Stimulated activated CD4-positive, alpha-beta T cell treated with anti-CD3 and anti-CD28 coated beads, Interleukin-2, amount 100 ng/mL, for 48 hours (primary cell): Measurements from ENCODE around the gene ZNF627.
"Not testable (repeated sequence)": the region's sequence is repeated elsewhere in the genome, so short reads cannot be mapped to it uniquely, and the experiment has no call there.

ENCODE experiments used
- DNase-seq, 2 donors: peaks; one replicate each; pipeline ENCODE4 v3.0.0-alpha.2; 2020

The ZNF627 gene

GRCh38 chr19:11597202-11598102, at the start of gene ZNF627:
Gene ZNF627, plus strand, starts transcription at chr19:11597483. Its CDS starts 145 bp downstream, at chr19:11597628.
- DNase-seq: peak; percentile 94 to 95

GRCh38 chr19:11547929-11548700, 49.2 kb upstream of the ZNF627 start:
- no peak for DNase-seq

- DNase-seq: no peak
Observed at GRCh38 chr19:11549386-11549953, 47.8 kb upstream of the ZNF627 start.

GRCh38 chr19:11550265-11550664, 47.0 kb upstream of the ZNF627 start:
- DNase-seq: no peak

- DNase-seq: no peak
Observed at GRCh38 chr19:11551603-11552235, 45.6 kb upstream of the ZNF627 start.

GRCh38 chr19:11552666-11553372, 44.5 kb upstream of the ZNF627 start:
- no peak for DNase-seq

GRCh38 chr19:11554160-11554559, 43.1 kb upstream of the ZNF627 start:
- no peak for DNase-seq

GRCh38 chr19:11555246-11555645, 42.0 kb upstream of the ZNF627 start:
- no peak for DNase-seq

GRCh38 chr19:11556634-11557420, 40.5 kb upstream of the ZNF627 start:
- DNase-seq: no peak

GRCh38 chr19:11558881-11559828, 38.1 kb upstream of the ZNF627 start, which contains the start of gene ELOF1:
Gene ELOF1, minus strand, starts transcription at chr19:11559230. Its CDS starts 4,883 bp downstream, at chr19:11554347.
- DNase-seq: peak; percentile 94

- peak; percentile 51 to 52 for DNase-seq
Observed at GRCh38 chr19:11560404-11561051, 36.8 kb upstream of the ZNF627 start.

GRCh38 chr19:11563532-11563931, 33.8 kb upstream of the ZNF627 start:
- no peak for DNase-seq

- DNase-seq: not testable (repeated sequence)
Observed at GRCh38 chr19:11564082-11564807, 33.0 kb upstream of the ZNF627 start.

GRCh38 chr19:11565649-11565980, 31.7 kb upstream of the ZNF627 start:
- not testable (repeated sequence) for DNase-seq

- no peak for DNase-seq
Observed at GRCh38 chr19:11566164-11566563, 31.1 kb upstream of the ZNF627 start.

GRCh38 chr19:11570039-11570462, 27.2 kb upstream of the ZNF627 start:
- no peak for DNase-seq

- DNase-seq: not testable (repeated sequence)
Observed at GRCh38 chr19:11573354-11573753, 23.9 kb upstream of the ZNF627 start.

- not testable (repeated sequence) for DNase-seq
Observed at GRCh38 chr19:11573763-11574162, 23.5 kb upstream of the ZNF627 start.

GRCh38 chr19:11574689-11575088, 22.6 kb upstream of the ZNF627 start:
- no peak for DNase-seq
